Forelimb muscle (tissue), 1 donor: ENCODE data around the gene TAF5L. TPM values are rescaled to one million over a fixed set of nuclear protein-coding genes. Genes with fewer than 3 reads are reported as not detected.

ENCODE experiments used
- polyA plus RNA-seq: library from polyadenylated mRNA; unstranded; fragments of 120-200 nt; gene quantifications from one replicate; pipeline ENCODE4 v1.2.1, GENCODE V29; 2013; ENCODE audit not compliant: insufficient read length

The TAF5L gene
- polyA plus RNA-seq, 1 donor, result 11.0 TPM

Other genes starting within 250 kb of the TAF5L start
- 14,286 TPM for gene ACTA1, start 192.0 kb downstream of the TAF5L start, polyA plus RNA-seq
- gene NUP133, start 117.8 kb downstream of the TAF5L start, polyA plus RNA-seq, result 29.7 TPM
- gene ABCB10, start 67.4 kb downstream of the TAF5L start, polyA plus RNA-seq, result 13.6 TPM
- 6.2 TPM for gene URB2, start 125 bp upstream of the TAF5L start, polyA plus RNA-seq